Caco-2 (cell line): ENCODE data around the gene EFR3B. TPM values are rescaled to one million over a fixed set of nuclear protein-coding genes. Genes with fewer than 3 reads are reported as not detected.

Experiments
- BruUV-seq: library from RNA; stranded (reverse); fragments of 400-500 nt; replicated peaks from 2 replicates; lab custom pipeline; 2021; lab: Mats Ljungman, UMichigan
- CTCF ChIA-PET: fragments of 300-600 bp; sonication (Branson Sonifier 250); formaldehyde crosslinking; loops from one replicate; lab custom pipeline; 2022; ENCODE audit warnings: antibody characterized with exemption; lab: Charles Lee
- POLR2A ChIA-PET: fragments of 300-600 bp; sonication (Branson Sonifier 250); formaldehyde crosslinking; loops from one replicate; lab custom pipeline; 2022; ENCODE audit warnings: antibody characterized with exemption; lab: Charles Lee
- DNase-seq, 2 experiments: peaks; one replicate each; pipeline versions ENCODE4 v3.0.0 to v3.0.0-alpha.2; 2020 to 2022
- H3K27me3 ChIP-seq: replicated peaks from 2 replicates; pipeline ENCODE4 v1.6.0; 2011; ENCODE audit warnings: low read length; ENCODE audit not compliant: control insufficient read depth, insufficient read depth
- H3K36me3 ChIP-seq: 2 replicates; pipeline ENCODE4 v1.5.1; 2011; ENCODE audit warnings: low read length; ENCODE audit not compliant: control insufficient read depth, insufficient read depth
- H3K4me1 ChIP-seq: fragments of 250-450 bp; sonication (Bioruptor Pico); 2 replicates; pipeline ENCODE4 v1.5.1; 2020; ENCODE audit warnings: mild to moderate bottlenecking
- H3K4me3 ChIP-seq: 2 replicates; pipeline ENCODE4 v1.5.1; 2011; ENCODE audit warnings: low read depth, mild to moderate bottlenecking, control low read depth, low read length
- H3K9me3 ChIP-seq: fragments of 250-450 bp; sonication (Bioruptor Pico); 2 replicates; pipeline ENCODE4 v1.5.1; 2020; ENCODE audit warnings: mild to moderate bottlenecking, moderate library complexity
- H3K27ac Mint-ChIP-seq: one replicate; pipeline ENCODE4 v1.8.0; 2022; ENCODE audit warnings: mixed read lengths; ENCODE audit not compliant: unreplicated experiment
- H3K27me3 Mint-ChIP-seq: one replicate; pipeline ENCODE4 v1.8.0; 2022; ENCODE audit warnings: mixed read lengths; ENCODE audit not compliant: insufficient read depth, unreplicated experiment
- H3K36me3 Mint-ChIP-seq: one replicate; pipeline ENCODE4 v1.8.0; 2022; ENCODE audit warnings: mild to moderate bottlenecking, mixed read lengths; ENCODE audit not compliant: insufficient read depth, unreplicated experiment
- H3K4me1 Mint-ChIP-seq: one replicate; pipeline ENCODE4 v1.8.0; 2022; ENCODE audit warnings: low read depth, mixed read lengths; ENCODE audit not compliant: unreplicated experiment
- H3K4me3 Mint-ChIP-seq: one replicate; pipeline ENCODE4 v1.8.0; 2022; ENCODE audit warnings: mild to moderate bottlenecking, moderate library complexity, mixed read lengths; ENCODE audit not compliant: unreplicated experiment
- H3K9me3 Mint-ChIP-seq: one replicate; pipeline ENCODE4 v1.8.0; 2022; ENCODE audit warnings: mixed read lengths; ENCODE audit not compliant: unreplicated experiment
- intact Hi-C: fragments of 100-400 bp; cut with micrococcal nuclease; formaldehyde crosslinking; loops from one replicate; pipeline ENCODE4 v1.10.0; 2022; ENCODE audit not compliant: unreplicated experiment
- total RNA-seq: library from RNA; stranded (reverse); gene quantifications from 2 replicates; pipeline ENCODE4 v1.2.3, GENCODE V29; 2022
- TF ChIP-seq, protein P1 (sequence below), 2 experiments: fragments of 200-600 bp in 1 of 2; IDR thresholded peaks; 1 replicate in 1 of 2; 2 replicates in 1 of 2; pipeline versions ENCODE4 v1.5.1 to v1.8.0; 2011 to 2022; ENCODE audit warnings: antibody characterized with exemption in 1 of 2, control low read depth in 1 of 2, inconsistent platforms in 1 of 2, low read depth in 1 of 2, low read length in 1 of 2, mild to moderate bottlenecking in 1 of 2, moderate library complexity in 1 of 2; ENCODE audit not compliant: insufficient read depth in 1 of 2, severe bottlenecking in 1 of 2, unreplicated experiment in 1 of 2

The EFR3B gene
- total RNA-seq, 1 experiment from 2014 or later, result 19.1 TPM

- Histone ChIP-seq H3K36me3 (no peaks in the 10 kb centered on the region), H3K4me1 (peaks cover 17% of the 10 kb centered on the region), H3K4me3 (no peak overlapping the region), H3K27me3 (no peaks in the 10 kb centered on the region), H3K9me3 (no peaks in the 10 kb centered on the region)
- Mint-ChIP-seq H3K4me3 (no peak overlapping the region), H3K27ac (no peak overlapping the region), H3K4me1 (peaks cover 26% of the 10 kb centered on the region), H3K9me3 (no peaks in the 10 kb centered on the region), H3K36me3 (no peaks in the 10 kb centered on the region), H3K27me3 (no peaks in the 10 kb centered on the region)
- ChIA-PET CTCF (no interaction called here), POLR2A (no interaction called here)
- TF ChIP-seq, protein P1, sequence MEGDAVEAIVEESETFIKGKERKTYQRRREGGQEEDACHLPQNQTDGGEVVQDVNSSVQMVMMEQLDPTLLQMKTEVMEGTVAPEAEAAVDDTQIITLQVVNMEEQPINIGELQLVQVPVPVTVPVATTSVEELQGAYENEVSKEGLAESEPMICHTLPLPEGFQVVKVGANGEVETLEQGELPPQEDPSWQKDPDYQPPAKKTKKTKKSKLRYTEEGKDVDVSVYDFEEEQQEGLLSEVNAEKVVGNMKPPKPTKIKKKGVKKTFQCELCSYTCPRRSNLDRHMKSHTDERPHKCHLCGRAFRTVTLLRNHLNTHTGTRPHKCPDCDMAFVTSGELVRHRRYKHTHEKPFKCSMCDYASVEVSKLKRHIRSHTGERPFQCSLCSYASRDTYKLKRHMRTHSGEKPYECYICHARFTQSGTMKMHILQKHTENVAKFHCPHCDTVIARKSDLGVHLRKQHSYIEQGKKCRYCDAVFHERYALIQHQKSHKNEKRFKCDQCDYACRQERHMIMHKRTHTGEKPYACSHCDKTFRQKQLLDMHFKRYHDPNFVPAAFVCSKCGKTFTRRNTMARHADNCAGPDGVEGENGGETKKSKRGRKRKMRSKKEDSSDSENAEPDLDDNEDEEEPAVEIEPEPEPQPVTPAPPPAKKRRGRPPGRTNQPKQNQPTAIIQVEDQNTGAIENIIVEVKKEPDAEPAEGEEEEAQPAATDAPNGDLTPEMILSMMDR (IDR thresholded peaks at IDR 0.05; ENCODE audit: insufficient read depth in 1 of 2, low read depth in 1 of 2, low read length in 1 of 2, severe bottlenecking in 1 of 2, unreplicated experiment in 1 of 2), result no peak
- intact Hi-C loops, result no loop called here
- no peak for DNase-seq
- no TSS peak for BruUV-seq
Observed at GRCh38 chr2:25082002-25082622, 40.2 kb downstream of the EFR3B start.

- no TSS peak for BruUV-seq
- Mint-ChIP-seq H3K4me1 (peaks cover 8% of the 10 kb centered on the region), H3K27me3 (no peaks in the 10 kb centered on the region), H3K4me3 (no peak overlapping the region), H3K36me3 (no peaks in the 10 kb centered on the region), H3K27ac (no peak overlapping the region), H3K9me3 (no peaks in the 10 kb centered on the region)
- intact Hi-C loops, result no loop called here
- ChIA-PET POLR2A (no interaction called here), CTCF (no interaction called here)
- Histone ChIP-seq H3K27me3 (no peaks in the 10 kb centered on the region), H3K9me3 (no peaks in the 10 kb centered on the region), H3K4me3 (no peak overlapping the region), H3K4me1 (peaks cover 14% of the 10 kb centered on the region), H3K36me3 (no peaks in the 10 kb centered on the region)
- no peak for DNase-seq
- TF ChIP-seq, protein P1 (IDR thresholded peaks at IDR 0.05; ENCODE audit: insufficient read depth in 1 of 2, low read depth in 1 of 2, low read length in 1 of 2, severe bottlenecking in 1 of 2, unreplicated experiment in 1 of 2), result no peak
Observed at GRCh38 chr2:25085761-25086560, 44.1 kb downstream of the EFR3B start.

- ChIA-PET CTCF (interaction anchor here (1.9 kb wide), 1 partner anchor 114 kb away, joined by 4 read pairs; no protein-coding TSS in a partner anchor), POLR2A (no interaction called here)
- Histone ChIP-seq H3K27me3 (no peaks in the 10 kb centered on the region), H3K4me1 (peaks cover 14% of the 10 kb centered on the region), H3K9me3 (no peaks in the 10 kb centered on the region), H3K4me3 (no peak overlapping the region), H3K36me3 (no peaks in the 10 kb centered on the region)
- DNase-seq, result no peak
- H3K4me3 Mint-ChIP-seq, result no peak overlapping the region
- peaks cover 8% of the 10 kb centered on the region for H3K4me1 Mint-ChIP-seq
- TF ChIP-seq, protein P1 (IDR thresholded peaks at IDR 0.05; ENCODE audit: insufficient read depth in 1 of 2, low read depth in 1 of 2, low read length in 1 of 2, severe bottlenecking in 1 of 2, unreplicated experiment in 1 of 2), result no peak
- intact Hi-C loops, result no loop called here
- H3K27me3 Mint-ChIP-seq, result no peaks in the 10 kb centered on the region
- no peaks in the 10 kb centered on the region for H3K9me3 Mint-ChIP-seq
- no TSS peak for BruUV-seq
- H3K36me3 Mint-ChIP-seq, result no peaks in the 10 kb centered on the region
- no peak overlapping the region for H3K27ac Mint-ChIP-seq
Observed at GRCh38 chr2:25088817-25089516, 47.1 kb downstream of the EFR3B start.
